ENCODE data around the gene MFSD8. TPM values are rescaled to one million over a fixed set of nuclear protein-coding genes. Genes with fewer than 3 reads are reported as not detected.

MFSD8 gene
- total RNA-seq, 1 donor from 2014 or later, result 23.0 TPM

- H3K9me3 ChIP-seq (ENCODE audit: insufficient read depth, low read depth, low read length), result no peaks in the 10 kb centered on the region
- H3K36me3 Mint-ChIP-seq (ENCODE audit: low read depth, unreplicated experiment), result peaks cover 3% of the 10 kb centered on the region
- no peak overlapping the region for H3K9ac ChIP-seq (ENCODE audit: low read length)
- no peaks in the 10 kb centered on the region for H3K36me3 ChIP-seq (ENCODE audit: insufficient read depth, low read length)
- no peak overlapping the region for H3K4me3 Mint-ChIP-seq (ENCODE audit: unreplicated experiment)
- peaks cover 12% of the 10 kb centered on the region for H3K4me1 ChIP-seq (ENCODE audit: insufficient read depth, low read length)
- no peak for TF ChIP-seq EZH2 (IDR thresholded peaks at IDR 0.05; ENCODE audit: insufficient read depth, low read length)
- no peak for TF ChIP-seq CTCF (IDR thresholded peaks at IDR 0.05; ENCODE audit: insufficient read depth, low read depth, low read length)
- no peaks in the 10 kb centered on the region for H3K9me3 Mint-ChIP-seq (ENCODE audit: unreplicated experiment)
- no peak for FAIRE-seq
- no peaks in the 10 kb centered on the region for H3K27me3 ChIP-seq (ENCODE audit: insufficient read depth, low read length)
- H3K27me3 Mint-ChIP-seq (ENCODE audit: low read depth, unreplicated experiment), result no peaks in the 10 kb centered on the region
- H2AFZ ChIP-seq (ENCODE audit: low read depth, low read length), result no peak overlapping the region
- no peaks in the 10 kb centered on the region for H3K79me2 ChIP-seq (ENCODE audit: insufficient read depth, low read length)
- no peak overlapping the region for H3K4me3 ChIP-seq (ENCODE audit: insufficient read depth, low read depth, low read length)
- peaks cover 16% of the 10 kb centered on the region for H3K4me1 Mint-ChIP-seq (ENCODE audit: low read depth, unreplicated experiment)
- no peak overlapping the region for H3K4me2 ChIP-seq (ENCODE audit: low read length)
- H3K27ac ChIP-seq (ENCODE audit: low read depth, low read length), result no peak overlapping the region
- H4K20me1 ChIP-seq (ENCODE audit: insufficient read depth, low read length), result no peaks in the 10 kb centered on the region
- H3K27ac Mint-ChIP-seq (ENCODE audit: unreplicated experiment), result no peak overlapping the region
- DNase-seq (ENCODE audit: low read depth), result no peak
These were observed 96.8 kb downstream of the MFSD8 start for GRCh38 chr4:127868196-127868595.

Other genes with a start within 250 kb of the MFSD8 start
- gene SLC25A31, start 234.8 kb downstream of the MFSD8 start, total RNA-seq, result not detected in 2 replicates
- gene HSPA4L, start 182.9 kb downstream of the MFSD8 start, total RNA-seq, result 8.0 and 8.9 TPM in 2 replicates
- 2.8 and 3.6 TPM in 2 replicates for gene PLK4, start 84.3 kb downstream of the MFSD8 start, total RNA-seq
- gene ABHD18, start 233 bp upstream of the MFSD8 start, total RNA-seq, result 9.2 and 9.5 TPM in 2 replicates
- 14.3 and 17.6 TPM in 2 replicates for gene LARP1B, start 96.1 kb upstream of the MFSD8 start, total RNA-seq